ENCODE measurements around the gene ZNF79.

The ZNF79 gene

DNA sequence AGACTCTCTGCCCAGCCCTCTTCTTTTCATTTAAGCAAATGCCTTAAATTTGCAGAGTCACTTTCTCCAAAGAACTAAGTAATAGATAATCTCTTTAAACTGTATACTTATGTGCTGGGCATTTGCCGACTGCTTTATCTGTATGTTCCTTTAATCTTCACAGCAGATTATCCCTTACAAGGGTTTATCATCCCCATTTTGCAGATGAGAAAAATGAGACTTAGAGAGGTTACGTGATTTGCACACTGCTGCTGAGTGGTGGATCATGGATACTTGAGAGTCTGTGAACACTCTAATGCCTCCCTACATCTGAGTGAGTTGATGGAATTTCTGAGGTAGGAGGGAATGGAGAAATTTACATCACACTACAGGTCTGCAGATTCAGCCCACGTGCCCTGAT, 4.2 kb downstream of the ZNF79 start:
- DNase-seq (ENCODE audit: low read depth): no peak

DNA sequence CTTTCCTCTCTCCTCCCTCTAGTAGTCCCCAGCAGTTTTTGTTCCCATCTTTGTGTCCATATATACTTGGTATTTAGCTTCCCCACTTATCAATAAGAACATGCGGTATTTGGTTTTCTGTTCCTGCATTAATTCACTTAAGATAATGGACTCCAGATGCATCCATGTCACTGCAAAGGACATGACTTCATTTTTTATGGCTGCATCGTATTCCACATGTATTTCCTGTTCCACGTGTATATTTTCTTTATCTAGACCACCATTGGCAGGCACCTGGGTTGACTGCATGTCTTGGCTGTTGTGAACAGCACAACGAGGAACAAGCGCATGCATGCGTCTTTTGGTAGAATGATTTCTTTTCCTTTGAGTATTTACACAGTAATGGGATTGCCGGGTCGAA, 6.2 kb downstream of the ZNF79 start:
- DNase-seq (ENCODE audit: low read depth): no peak

DNA sequence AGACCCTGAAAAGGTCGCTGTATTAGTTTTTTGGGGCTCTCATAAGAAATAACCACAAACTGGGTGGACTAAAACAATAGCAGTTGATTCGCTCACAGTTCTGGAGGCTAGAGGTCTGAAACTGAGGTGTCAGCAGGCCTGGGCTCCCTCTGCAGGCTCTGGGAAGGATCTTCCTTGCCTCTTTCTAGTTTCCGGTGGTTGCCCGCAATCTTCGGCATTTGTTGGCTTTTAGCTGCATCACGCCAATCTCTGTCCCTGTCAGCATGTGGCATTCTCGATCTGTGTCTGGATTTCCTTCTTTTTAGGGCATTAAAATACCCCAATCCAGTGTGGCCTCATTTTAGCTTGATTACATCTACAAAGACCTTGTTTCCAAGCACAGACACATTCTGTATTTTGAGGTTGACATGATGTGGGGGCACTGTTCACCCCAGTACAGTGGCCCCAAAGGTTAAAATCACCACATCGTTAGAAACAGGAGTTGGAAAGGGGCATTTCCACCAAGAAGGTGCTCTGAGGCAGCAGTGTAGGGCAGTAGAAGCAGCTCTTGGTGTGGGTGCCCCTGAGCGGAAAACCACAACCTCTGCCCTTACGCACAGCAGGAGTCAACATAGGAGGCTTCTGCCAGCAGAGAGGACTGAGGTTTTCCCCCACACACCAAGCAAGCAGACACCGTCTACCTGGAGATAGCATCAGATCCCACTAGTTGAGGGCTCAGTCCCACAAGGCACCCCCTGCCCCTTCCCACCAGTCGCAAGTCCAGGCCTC, 13.5 kb downstream of the ZNF79 start:
- no peak for DNase-seq (ENCODE audit: low read depth)

DNA sequence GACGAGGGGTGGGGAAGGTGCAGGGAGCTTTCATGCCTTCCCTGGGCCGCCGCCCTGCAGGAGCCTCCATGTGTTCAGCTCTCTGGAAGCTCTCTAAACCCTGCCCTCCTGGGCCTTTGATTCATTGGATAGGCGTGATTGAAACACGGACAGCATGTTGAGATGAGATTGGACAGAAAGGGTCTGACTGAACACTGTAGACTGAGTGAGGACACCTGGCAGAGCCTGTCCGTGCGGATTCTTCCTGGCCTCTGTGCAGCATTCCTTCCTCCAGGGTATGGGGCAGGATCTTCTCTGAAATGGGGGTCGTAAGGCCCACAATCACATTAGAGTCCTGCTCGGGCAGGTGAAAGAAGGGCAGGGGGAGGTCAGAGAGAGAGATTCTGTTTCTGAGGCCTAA, 14.2 kb downstream of the ZNF79 start:
- DNase-seq (ENCODE audit: low read depth): no peak

DNA sequence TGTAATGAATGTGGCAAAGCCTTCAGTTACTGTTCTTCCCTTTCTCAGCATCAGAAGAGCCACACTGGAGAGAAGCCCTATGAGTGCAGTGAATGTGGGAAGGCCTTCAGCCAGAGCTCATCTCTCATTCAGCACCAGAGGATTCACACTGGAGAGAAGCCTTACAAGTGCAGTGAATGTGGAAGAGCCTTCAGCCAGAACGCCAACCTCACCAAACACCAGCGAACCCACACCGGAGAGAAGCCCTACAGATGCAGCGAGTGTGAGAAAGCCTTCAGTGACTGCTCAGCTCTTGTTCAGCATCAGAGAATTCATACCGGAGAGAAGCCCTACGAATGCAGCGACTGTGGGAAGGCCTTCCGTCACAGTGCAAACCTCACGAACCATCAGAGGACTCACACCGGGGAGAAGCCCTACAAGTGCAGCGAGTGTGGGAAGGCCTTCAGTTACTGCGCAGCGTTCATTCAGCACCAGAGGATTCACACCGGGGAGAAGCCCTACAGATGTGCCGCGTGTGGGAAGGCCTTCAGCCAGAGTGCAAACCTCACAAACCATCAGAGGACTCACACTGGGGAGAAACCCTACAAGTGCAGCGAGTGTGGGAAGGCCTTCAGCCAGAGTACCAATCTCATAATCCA, 20.2 kb downstream of the ZNF79 start:
- DNase-seq (ENCODE audit: low read depth): no peak

DNA sequence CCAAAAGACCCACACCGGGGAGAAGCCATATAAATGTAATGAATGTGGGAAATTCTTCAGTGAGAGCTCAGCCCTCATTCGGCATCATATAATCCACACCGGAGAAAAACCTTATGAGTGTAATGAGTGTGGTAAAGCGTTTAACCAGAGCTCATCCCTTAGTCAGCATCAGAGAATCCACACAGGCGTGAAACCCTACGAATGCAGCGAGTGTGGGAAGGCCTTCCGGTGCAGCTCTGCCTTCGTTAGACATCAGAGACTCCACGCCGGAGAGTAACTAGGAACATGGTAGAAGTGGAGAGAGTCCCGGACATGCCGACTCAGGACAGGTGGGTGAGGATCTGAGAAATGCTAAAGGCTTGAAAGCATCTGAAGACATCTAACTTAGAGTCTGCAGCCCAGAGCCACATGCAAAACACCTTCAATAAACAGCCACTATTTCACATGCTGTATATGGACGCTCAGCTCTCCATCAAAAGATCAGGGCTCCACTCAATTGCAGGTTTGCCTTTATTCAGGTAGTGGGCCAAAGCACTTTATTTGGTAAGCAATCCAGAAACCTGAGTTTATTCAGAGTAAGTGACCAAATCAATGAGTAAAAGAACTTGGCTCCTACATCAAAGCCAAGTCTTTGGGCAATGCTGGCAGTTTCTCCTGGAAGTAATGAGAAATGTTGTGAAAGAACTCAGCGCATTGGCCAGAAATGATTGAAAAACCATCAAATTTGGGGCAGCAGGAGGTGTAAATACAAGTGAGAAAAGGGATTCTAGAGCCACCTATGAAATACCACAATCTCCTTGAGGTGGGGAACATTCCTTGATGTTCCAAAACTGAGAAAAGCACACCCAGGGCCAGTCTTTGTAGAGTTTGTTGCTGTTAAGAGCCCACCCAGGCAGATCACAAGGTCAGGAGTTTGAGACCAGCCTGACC, 21.0 kb downstream of the ZNF79 start:
- no peak for DNase-seq (ENCODE audit: low read depth)

DNA sequence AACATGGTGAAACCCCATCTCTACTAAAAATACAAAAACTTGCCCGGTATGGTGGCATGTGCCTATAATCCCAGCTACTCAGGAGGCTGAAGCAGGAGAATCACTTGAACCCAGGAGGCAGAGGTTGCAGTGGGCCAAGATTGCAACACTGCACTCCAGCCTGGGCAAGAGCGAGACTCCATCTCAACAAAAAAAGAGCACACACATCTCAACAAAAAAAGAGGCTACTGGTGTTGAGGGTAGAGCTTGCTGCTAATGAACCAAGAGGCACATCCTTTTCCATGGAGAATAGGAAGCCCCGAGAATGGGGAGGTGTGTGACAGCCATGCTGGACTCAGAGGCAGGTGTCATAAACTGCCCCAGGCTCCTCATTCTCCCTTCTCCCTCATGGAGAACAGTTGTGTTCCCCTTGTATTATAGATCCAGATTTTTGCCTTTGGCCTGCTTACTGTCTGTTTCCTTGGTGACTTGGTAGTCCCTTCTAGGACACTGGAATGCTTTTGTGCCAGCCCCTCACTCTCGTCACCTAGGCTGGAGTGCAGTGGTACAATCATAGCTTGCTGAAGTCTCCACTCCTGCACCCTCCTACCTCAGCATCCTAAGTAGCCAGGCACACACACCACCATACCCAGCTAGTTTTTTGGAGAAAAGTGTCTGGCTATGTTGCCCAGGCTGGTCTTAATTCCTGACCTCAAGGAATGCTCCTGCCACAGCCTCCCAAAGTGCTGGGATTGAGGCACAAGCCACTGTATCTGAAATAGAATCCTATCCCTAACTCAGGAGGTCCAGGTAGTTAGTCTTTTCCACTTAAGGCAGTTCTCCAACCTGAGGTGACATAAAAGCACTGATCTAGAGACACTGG, 21.9 kb downstream of the ZNF79 start:
- DNase-seq (ENCODE audit: low read depth): no peak

DNA sequence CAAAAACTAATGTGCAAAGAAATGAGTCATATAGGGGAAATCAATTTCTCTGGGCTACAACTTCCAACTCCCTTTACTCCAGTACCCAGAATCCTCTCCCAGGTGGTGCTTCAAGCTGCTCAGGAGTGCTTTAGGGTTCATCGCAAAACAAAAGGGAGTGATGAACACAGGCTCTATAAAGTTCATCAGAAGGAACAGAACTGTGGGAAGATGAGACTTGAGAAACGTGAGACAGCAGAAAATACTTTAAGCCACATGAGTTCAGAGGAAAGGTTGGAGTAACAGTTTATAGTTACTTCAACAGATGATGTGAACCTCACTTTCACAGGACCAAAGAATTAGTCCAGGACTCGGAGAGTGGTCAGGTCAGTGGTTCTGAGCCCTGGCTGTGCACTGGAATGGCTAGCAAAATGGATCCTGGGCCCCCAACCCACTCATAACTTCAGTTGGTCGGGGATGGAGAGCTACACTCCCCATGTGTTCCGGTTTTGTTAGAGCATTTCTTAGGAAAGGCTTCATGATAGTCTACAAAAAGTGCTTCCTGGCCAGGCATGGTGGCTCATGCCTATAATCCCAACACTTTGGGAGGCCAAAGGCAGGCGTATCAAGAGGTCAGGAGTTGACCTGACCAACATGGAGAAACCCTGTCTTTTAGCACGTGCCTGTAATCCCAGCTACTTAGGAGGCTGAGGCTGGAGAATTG, 22.7 kb downstream of the ZNF79 start:
- no peak for DNase-seq (ENCODE audit: low read depth)

DNA sequence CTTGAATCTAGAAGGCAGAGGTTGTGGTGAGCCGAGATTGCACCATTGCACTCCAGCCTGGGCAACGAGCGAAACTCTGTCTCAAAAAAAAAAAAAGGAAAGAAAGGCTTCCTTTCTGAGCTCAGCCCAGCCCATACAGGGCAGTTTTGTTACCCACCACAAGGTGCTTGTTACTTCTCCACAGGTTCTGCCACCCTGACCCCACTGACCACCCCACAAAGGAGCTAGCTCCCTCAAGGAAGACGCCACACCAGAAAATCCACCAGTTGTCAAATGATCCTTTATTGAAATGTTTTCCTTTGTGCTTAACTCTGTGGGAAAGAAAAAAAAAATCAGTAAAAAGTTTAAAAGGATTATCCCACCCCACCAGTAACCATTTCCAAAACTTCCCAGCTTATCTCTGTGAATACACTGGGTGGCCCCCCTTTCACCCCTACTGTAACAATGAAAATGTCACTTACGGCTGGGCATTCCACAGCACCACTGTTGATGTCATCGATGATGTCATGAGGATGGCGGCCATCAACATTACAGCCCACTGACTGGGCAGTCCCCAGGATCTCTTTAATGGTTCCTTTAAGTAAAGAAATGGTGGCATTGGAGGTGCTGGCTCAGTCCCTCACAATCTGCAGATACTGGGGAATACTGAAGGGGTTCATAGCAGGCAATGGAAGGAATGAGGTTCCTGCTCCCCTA, 23.4 kb downstream of the ZNF79 start:
- DNase-seq (ENCODE audit: low read depth): no peak

DNA sequence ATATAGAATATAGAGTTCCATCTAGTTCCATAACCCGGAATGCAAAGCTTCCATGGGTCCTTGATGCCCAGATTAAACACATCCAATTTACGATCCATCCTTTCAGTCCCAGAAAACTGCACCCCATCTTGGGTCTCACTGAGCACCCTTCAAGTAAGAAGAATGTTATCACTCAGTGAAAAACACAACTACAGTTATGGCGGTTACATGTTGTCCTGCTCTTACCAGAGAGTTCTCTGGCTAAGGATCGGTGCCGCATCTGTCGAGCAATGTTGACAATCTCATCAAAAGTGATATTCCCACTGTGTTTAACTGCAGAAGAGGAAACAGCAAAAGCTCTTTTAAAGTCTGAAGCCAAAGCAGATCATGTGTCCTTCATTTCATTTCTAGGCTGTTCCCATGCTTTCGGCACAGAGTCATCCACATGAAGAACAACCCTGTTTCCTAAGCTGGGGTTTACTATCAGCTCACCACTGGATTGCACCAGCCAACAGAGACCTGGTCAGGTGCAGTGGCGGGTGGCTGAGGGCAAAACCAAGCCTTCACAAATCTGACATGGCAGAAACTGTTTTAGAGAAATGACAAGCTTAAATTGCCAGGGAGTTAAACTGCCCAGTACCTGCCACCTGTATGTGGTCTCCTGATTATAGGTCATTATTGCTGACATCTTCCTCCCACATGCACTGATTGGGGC, 24.1 kb downstream of the ZNF79 start:
- DNase-seq (ENCODE audit: low read depth): no peak

DNA sequence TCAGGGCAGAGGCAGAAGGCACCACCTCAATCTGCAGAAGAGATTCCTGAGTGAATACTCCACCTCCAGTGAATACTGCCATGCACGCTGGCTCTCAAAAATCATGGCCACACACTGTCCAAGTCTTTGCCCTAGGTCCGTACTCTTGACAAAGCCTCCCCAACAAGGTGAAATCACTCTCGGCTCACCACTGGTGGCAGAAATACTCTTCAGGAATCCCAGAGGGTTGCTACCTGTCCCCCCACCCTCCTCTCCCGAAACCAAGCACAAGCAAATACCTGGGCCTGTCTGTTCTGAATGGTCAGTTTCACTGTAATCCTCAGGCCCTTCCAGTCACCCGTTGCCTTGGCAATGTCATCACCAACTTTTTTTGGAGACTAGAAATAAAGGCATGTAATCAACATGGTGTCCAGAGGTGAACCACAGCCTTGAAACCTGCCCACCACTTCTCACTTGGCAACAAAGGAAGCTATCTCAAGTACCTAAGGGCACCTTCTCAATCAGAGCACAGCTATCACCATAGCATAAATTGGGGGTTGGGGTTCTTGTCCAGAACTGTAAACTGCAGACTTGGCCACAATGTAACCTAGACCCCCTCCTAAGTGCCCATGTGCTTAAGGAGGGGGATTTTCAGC, 25.3 kb downstream of the ZNF79 start:
- DNase-seq (ENCODE audit: low read depth): no peak

DNA sequence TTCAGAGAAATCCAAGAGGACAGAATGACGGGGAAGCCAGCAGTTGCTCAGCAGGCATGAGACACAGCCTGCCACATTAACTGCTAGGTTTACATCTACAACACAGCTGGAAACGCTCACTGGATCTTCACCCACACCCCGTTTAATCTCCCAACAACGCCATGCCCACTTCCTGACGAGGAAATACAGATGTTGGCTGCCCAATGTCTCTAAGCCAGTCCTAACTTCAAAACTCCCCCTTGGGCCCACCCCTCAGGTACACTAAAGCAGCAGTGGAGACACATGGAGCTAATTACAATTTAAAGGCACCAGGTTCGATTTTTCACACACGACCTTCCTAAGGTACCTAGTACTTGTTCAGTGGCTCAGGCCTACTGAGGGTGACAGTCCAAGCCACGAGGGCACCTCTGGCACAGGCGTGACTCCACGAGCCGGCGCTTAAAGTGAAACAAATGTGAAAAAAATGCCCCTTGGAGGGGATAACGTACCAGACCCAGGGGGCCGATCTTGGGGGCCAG, 26.1 kb downstream of the ZNF79 start:
- DNase-seq (ENCODE audit: low read depth): no peak

DNA sequence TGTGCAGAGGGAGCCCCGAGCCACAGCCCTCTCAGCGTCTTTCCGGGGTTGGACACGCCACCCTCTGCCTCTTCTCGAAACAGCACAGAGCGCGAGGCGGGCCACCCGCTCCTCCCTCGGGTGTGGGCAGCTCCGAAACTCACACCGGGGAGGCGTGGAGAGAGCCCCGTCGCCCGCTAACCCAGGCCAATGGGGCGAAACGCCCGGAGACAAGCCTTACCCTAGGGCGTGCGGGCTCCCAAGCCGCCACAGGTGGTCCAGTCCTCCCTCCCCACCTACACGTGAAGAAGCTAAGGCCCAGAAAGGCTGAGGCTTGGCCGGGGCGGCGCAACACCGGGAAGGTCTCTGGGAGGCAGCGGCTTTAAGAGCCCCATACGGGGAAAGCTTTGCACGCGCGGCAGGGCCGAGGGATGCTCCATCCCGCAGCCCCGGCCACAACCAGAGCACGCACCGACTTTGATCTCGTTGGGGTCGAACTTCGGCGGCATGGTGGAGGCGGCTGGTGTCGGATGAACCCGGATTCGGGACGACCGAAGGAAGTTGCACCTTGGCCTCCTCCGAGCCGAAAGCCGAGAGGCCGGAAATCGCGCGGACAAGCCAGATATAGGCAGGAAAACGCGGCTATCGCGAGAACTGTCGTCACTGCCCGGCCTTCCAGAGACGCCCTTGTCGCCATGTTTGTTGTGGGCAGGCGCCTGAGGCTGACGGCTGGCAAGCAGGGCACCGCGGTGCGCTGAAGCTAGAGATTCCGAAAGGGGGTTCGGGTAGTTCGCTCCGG, 26.8 kb downstream of the ZNF79 start, which contains the start of the genes LRSAM1 and RPL12:
Gene LRSAM1, plus strand, starts transcription at position 681 of the 778 bp plus-strand sequence. CDS start 3,018 bp downstream, outside the sequence.
Gene RPL12, minus strand, starts transcription at position 577 of the 778 bp plus-strand sequence. Its CDS starts 89 bp downstream, at position 488.
- peak; percentile 87 for DNase-seq (ENCODE audit: low read depth)

DNA sequence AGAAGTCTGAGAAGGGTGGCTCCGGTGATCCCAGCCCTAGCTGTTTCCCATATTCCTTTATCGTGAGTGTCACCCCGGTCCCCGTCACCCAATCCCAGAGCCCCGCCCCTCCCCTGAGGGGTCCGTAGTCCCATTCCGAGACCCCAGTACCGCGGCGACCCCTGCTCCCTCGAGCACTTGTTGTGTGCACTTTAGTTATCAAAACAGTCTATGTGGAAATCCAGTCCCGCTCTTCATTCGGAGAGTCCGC, 27.4 kb downstream of the ZNF79 start:
- no peak for DNase-seq (ENCODE audit: low read depth)

DNA sequence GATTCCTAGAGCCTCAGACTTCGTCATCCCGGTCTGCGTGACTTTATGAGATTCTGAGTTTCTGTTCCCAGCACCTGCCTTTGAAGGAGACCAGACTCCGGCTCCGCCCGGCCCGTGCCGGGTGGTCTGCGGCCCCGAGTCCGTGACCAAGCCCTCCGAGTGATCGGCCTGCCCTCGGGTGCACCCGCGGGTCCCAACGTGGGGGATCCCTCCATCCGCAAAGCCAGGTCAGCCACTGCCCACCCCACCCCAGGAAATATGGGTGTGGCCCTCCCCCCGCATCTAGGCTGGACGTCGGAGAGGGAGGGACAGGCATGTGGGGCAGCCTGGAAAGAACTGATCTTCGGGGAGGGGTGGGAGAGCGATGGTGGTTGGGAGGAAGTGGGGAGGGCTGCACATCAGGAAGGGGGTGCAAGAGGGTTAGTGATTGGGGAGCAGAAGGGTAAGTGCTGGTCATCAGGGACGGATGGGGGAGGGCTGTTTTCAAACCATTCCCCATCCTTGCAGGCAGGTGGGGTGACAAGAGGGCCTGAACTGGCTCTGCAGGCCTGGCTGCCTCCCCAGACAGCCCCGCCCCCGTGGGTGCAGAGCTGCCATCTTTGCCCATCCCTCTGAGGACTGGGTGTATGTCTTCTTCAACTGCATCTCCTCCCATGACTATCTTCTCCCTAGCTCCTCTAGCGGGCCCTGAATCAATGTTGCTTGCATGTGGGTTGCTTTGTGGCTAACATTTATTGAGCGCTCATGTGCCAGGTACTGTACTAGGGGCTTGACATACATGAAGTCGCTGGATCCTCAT, 27.9 kb downstream of the ZNF79 start:
- no peak for DNase-seq (ENCODE audit: low read depth)

DNA sequence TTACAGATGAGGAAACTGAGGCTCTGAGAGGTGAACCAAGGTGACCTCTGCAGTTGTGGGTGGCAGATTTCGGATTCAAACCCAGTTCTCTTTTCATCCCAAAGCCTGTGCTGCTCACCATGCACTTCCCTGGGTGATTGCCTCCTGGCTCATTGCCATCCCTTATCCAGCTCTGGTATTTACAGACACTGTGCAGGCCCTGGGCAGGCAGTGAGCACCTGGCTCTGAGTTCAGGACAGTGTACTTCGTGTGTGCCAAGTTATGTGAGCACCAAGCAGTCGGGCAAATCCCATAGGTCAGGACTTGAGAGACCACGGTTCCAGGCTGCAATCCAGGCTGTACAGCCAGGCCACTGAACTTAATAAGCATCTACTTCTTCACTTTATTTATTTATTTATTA, 28.5 kb downstream of the ZNF79 start:
- no peak for DNase-seq (ENCODE audit: low read depth)

DNA sequence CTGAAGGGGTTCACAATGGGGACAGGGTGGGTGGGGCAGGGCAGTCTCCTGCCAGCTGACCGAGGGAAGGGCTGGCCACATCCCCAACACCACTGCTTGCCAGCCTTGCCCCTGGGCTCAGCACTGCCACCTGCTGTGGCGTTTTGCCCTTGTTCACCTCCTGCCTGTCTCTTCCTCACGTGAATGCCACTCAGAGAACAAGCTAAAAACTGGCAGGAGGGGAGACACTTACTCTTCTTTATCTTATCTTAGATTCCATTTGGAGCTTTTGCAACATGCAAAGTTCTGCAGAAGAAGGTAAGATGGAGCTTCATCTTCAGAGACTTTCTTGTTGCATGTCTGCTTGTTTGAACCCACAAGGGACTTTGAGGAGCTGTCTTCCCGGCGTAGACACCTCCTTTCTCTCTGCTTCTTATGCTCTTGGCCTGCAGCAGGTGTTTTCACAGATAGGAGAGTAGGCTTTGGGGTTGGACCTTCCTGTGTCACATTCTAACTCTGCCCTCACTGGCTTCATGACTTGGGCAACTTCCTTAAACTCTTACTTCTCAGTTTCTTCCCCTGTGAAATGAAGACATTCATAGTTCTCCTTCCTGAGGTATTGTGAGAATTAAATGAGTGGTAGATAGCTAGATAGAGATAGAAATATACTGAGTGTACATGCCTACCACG, 31.3 kb downstream of the ZNF79 start:
- DNase-seq (ENCODE audit: low read depth): no peak
